GM23248 (cell line): ENCODE results near the gene TRIM73. TPM values are rescaled to one million over a fixed set of nuclear protein-coding genes. Genes with fewer than 3 reads are reported as not detected.
A peak's percentile ranks its signal among the peaks of the same experiment; 100 is the strongest.
"Not testable (repeated sequence)": the region's sequence is repeated elsewhere in the genome, so short reads cannot be mapped to it uniquely, and the experiment has no call there.

Source experiments
- DNase-seq: peaks from one replicate; pipeline ENCODE4 v3.0.0-alpha.2; 2015
- H2AFZ ChIP-seq: fragments of 200-600 bp; sonication (generic); 2 replicates; pipeline ENCODE4 v1.6.1; 2016; ENCODE audit warnings: antibody characterized with exemption
- H3F3A ChIP-seq: fragments of 200-600 bp; sonication (generic); 2 replicates; pipeline ENCODE4 v1.6.1; 2016; ENCODE audit warnings: mild to moderate bottlenecking, antibody characterized with exemption, mixed run types; ENCODE audit not compliant: insufficient read depth
- H3K27ac ChIP-seq: fragments of 200-600 bp; sonication (generic); 2 replicates; pipeline ENCODE4 v1.5.1; 2016; ENCODE audit warnings: mild to moderate bottlenecking
- H3K27me3 ChIP-seq: fragments of 200-600 bp; sonication (generic); replicated peaks from 2 replicates; pipeline ENCODE4 v1.6.1; 2016; ENCODE audit warnings: mild to moderate bottlenecking; ENCODE audit not compliant: insufficient read depth
- H3K36me3 ChIP-seq: fragments of 200-600 bp; sonication (generic); 2 replicates; pipeline ENCODE4 v1.6.1; 2016; ENCODE audit warnings: low read depth, mild to moderate bottlenecking
- H3K4me1 ChIP-seq: fragments of 200-600 bp; sonication (generic); 2 replicates; pipeline ENCODE4 v1.6.1; 2016; ENCODE audit warnings: mild to moderate bottlenecking; ENCODE audit not compliant: insufficient read depth
- H3K4me2 ChIP-seq: fragments of 200-600 bp; sonication (generic); one replicate; pipeline ENCODE4 v1.6.1; 2016; ENCODE audit warnings: mild to moderate bottlenecking; ENCODE audit not compliant: unreplicated experiment
- H3K4me3 ChIP-seq: fragments of 200-600 bp; sonication (generic); 2 replicates; pipeline ENCODE4 v1.5.1; 2016; ENCODE audit warnings: mild to moderate bottlenecking
- H3K79me2 ChIP-seq: fragments of 200-600 bp; sonication (generic); 2 replicates; pipeline ENCODE4 v1.6.1; 2016; ENCODE audit warnings: mild to moderate bottlenecking; ENCODE audit not compliant: insufficient read depth
- H3K9ac ChIP-seq: fragments of 200-600 bp; sonication (generic); 2 replicates; pipeline ENCODE4 v1.6.1; 2016; ENCODE audit warnings: mild to moderate bottlenecking
- H3K9me2 ChIP-seq: fragments of 200-600 bp; sonication (generic); 2 replicates; pipeline ENCODE4 v1.6.1; 2016; ENCODE audit warnings: mixed run types, mild to moderate bottlenecking, moderate library complexity; ENCODE audit not compliant: insufficient read depth
- H3K9me3 ChIP-seq: fragments of 200-600 bp; sonication (generic); one replicate; pipeline ENCODE4 v1.6.1; 2017; ENCODE audit warnings: low read depth
- H4K20me1 ChIP-seq: fragments of 200-600 bp; sonication (generic); 2 replicates; pipeline ENCODE4 v1.6.0; 2016; ENCODE audit not compliant: insufficient read depth
- WGBS, 2 experiments: methylation state at CpG; one replicate each; pipeline ENCODE4 v1.1.6; 2015 to 2017; ENCODE audit warnings: low lambda C conversion rate in 2 of 2, low coverage in 1 of 2; ENCODE audit errors: missing lambda C conversion rate in 2 of 2; 5-methylcytosine and 5-hydroxymethylcytosine counted together
- in situ Hi-C: fragments of 300-500 bp; cut with MboI; formaldehyde crosslinking; loops from 2 replicates; pipeline ENCODE4 v1.15.0; 2020
- polyA plus RNA-seq: library from polyadenylated mRNA; unstranded; fragments of >200 nt; fragmentation: Nextera tagmentation; extraction: Ambion mirVana; gene quantifications from 2 replicates; pipeline ENCODE4 v1.2.1, GENCODE V29; 2016
- total RNA-seq: library from RNA; depleted of rRNA; stranded (reverse); fragments of >200 nt; shearing (Covaris generic); gene quantifications from 2 replicates; pipeline ENCODE4 v1.2.3, GENCODE V29; 2014

The TRIM73 gene
- total and polyA plus RNA-seq, 2 experiments from 2014 or later: 0.22 to 0.61 TPM

DNA sequence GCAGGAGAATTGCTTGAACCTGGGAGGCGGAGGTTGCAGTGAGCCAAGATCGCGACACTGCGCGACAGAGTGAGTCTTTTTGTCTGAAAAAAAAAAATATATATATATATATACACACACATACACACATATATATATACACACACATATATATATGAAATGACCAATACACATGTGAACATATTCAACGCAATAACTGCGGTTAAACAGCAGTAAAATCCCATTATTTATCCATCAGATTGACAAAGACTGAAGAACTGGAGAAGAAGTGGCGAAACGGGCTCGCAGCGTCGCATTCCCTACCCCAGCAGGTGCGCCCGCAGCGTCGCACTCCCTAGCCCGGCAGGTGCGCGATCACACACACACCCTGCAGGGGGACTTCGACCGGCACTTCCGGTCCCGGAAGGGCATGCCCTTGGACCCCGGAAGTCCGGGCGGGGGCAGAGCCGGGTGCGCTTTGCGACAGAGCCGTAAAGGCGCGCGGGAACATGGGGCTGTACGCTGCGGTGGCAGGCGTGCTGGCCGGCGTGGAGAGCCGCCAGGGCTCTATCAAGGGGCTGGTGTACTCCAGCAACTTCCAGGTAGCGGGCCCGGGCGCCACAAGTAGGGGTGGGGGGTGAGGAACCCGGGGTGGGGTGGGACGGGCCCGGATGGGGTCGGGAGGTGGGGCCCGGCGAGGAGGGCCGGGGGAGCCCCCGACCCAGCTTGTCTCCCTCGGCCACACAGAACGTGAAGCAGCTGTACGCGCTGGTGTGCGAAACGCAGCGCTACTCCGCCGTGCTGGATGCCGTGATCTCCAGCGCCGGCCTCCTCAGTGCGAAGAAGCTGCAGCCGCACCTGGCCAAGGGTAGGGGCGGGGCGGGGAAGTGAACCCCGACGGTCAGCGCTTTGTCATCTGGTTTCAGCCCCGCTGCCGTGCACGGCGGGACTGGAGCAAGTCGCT, 14.7 kb downstream of the TRIM73 start:
- in situ Hi-C loops, H3K27me3 ChIP-seq, H3K4me2 ChIP-seq, H3K4me3 ChIP-seq, DNase-seq, H3K79me2 ChIP-seq, H3K36me3 ChIP-seq, H3K9ac ChIP-seq, H2AFZ ChIP-seq, H3K9me2 ChIP-seq, H3K27ac ChIP-seq, H3K9me3 ChIP-seq, H3K4me1 ChIP-seq, H3F3A ChIP-seq, H4K20me1 ChIP-seq: not testable (repeated sequence)
- WGBS, 2 experiments: 0 to 19% methylated on average over 3 to 14 of the region's 74 CpGs

DNA sequence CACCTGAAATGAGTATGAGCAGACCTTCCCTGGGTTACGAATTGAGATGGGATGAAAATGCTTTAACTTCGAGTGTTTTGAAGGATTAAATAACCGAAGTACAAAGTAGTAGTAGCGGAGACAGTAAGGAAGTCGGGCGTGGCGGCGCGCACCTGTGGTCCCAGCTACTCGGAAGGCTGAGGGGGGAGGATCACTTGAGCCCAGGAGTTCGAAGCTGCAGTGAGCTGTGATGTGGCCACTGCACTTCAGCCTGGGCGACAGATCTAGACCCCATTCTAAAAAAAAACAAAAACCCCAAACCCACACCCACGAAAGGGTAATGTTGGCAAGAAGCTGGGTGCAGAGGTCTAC, 15.4 kb downstream of the TRIM73 start:
- H3K4me3 ChIP-seq, H3K27ac ChIP-seq, H3K79me2 ChIP-seq, DNase-seq, H2AFZ ChIP-seq, H3K9me3 ChIP-seq, H3K27me3 ChIP-seq, H3K4me1 ChIP-seq, H3K9me2 ChIP-seq, H3F3A ChIP-seq, H3K36me3 ChIP-seq, in situ Hi-C loops, H3K4me2 ChIP-seq, H3K9ac ChIP-seq, H4K20me1 ChIP-seq: not testable (repeated sequence)
- WGBS, 2 experiments: no CpG with 5 or more reads among the region's 13 CpGs

DNA sequence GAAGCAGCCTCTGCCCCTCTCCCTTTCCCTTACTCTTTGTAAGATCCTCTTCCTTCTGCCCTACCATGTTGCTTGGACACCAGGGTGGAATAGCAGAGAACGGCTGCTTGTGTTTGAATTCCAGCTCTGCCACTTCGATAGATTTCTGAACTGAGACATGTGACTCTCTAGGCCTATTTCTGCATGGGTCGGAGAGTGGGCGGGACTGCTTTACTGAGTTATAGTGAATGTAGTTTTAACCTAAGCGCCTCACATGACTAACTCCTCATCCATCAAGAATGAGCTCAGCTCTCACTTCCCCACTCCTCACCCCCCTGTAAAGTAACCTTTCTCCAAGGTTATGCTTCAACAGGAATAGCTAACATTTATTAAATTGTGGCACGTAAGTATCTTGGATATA, 18.8 kb downstream of the TRIM73 start:
- H3K79me2 ChIP-seq, H3K27ac ChIP-seq, H4K20me1 ChIP-seq, DNase-seq, in situ Hi-C loops, H3K27me3 ChIP-seq, H3F3A ChIP-seq, H3K9ac ChIP-seq, H3K36me3 ChIP-seq, H3K9me2 ChIP-seq, H3K9me3 ChIP-seq, H3K4me3 ChIP-seq, H3K4me2 ChIP-seq, H2AFZ ChIP-seq, H3K4me1 ChIP-seq: not testable (repeated sequence)
- 63 to 73% methylated on average over 4 to 5 of the region's 6 CpGs for WGBS, 2 experiments

DNA sequence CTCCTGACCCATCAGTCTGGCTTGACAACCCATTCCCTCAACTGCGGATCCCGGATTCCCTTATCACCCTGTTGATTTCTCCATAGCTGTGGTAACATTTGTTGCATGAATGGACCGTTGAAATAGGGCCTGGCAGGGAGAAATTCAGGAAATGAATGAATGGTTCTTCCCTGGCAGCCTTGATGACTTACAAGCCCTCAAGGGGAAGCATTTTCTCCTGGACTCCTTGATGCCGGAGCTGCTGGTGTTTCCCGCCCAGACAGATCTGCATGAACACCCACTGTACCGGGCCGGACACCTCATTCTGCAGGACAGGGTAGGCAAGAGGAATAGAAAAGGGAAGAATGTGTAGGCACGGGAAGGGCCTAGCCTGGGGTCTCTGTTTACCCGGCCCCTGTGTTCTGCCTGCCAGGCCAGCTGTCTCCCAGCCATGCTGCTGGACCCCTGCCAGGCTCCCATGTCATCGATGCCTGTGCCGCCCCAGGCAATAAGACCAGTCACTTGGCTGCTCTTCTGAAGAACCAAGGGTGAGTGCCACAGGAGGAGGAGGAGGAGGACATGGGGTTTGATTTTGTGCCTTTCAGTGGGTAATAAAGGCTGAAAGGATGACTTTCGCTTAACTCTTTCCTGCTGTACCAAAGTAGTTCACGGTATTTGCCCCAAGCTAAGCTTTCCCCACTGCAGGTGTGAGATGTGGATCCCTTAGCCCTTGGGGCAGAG, 19.4 kb downstream of the TRIM73 start:
- peak overlapping the region; percentile 51 for H3K27ac ChIP-seq
- in situ Hi-C loops, H3K4me3 ChIP-seq, H3K4me1 ChIP-seq, H3F3A ChIP-seq, H3K9me3 ChIP-seq, H3K27me3 ChIP-seq, H3K36me3 ChIP-seq, H3K79me2 ChIP-seq, H3K9me2 ChIP-seq, H3K9ac ChIP-seq, H4K20me1 ChIP-seq, H3K4me2 ChIP-seq, H2AFZ ChIP-seq: not testable (repeated sequence)
- 44 to 52% methylated on average over 12 to 13 of the region's 13 CpGs for WGBS, 2 experiments
- peak; percentile 53 for DNase-seq

DNA sequence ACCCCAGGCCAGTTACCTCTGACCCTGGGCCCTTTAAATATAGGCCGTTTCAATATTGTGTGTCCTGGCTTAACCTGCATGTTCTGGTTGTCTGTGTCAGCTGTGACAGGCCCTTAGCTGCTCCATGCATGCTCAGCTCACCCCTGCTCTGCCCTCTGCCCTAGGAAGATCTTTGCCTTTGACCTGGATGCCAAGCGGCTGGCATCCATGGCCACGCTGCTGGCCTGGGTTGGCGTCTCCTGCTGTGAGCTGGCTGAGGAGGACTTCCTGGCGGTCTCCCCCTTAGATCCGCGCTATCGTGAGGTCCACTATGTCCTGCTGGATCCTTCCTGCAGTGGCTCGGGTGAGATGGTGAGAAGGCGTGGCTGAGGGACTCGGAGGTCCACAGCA, 20.0 kb downstream of the TRIM73 start:
- not testable (repeated sequence) for H3K4me2 ChIP-seq, H3K9ac ChIP-seq, H3K9me3 ChIP-seq

DNA sequence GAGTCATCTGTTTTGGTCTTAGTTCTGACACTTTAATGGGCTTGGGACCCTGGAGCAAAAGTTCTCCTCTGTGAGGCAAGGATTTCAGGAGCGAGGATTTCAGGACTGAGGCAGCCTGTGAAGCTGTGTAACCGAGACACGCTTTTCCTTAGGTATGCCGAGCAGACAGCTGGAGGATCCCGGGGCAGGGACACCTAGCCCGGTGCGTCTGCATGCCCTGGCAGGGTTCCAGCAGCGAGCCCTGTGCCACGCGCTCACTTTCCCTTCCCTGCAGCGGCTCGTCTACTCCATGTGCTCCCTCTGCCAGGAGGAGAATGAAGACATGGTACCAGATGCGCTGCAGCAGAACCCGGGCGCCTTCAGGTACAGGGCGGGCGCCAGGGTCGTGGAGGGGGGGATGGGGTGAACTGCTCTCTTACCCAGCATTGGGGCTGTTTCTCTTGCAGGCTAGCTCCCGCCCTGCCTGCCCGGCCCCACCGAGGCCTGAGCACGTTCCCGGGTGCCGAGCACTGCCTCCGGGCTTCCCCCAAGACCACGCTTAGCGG, 20.5 kb downstream of the TRIM73 start:
- H2AFZ ChIP-seq, H3K36me3 ChIP-seq, H3K9me3 ChIP-seq, in situ Hi-C loops, H4K20me1 ChIP-seq, H3K79me2 ChIP-seq, DNase-seq, H3K4me2 ChIP-seq, H3K27me3 ChIP-seq, H3F3A ChIP-seq, H3K4me3 ChIP-seq, H3K9ac ChIP-seq, H3K4me1 ChIP-seq, H3K9me2 ChIP-seq: not testable (repeated sequence)
- H3K27ac ChIP-seq: peak overlapping the region; percentile 51; the same call in 1 of the 2 replicates
- WGBS, 2 experiments: 87% methylated on average over 18 to 20 of the region's 27 CpGs

More for the DNA sequence above, 20.0 kb downstream of the TRIM73 start:
- in situ Hi-C loops, H3K79me2 ChIP-seq, H3K27me3 ChIP-seq, H3K36me3 ChIP-seq, H2AFZ ChIP-seq, H4K20me1 ChIP-seq, H3F3A ChIP-seq, H3K9me2 ChIP-seq, DNase-seq, H3K4me1 ChIP-seq, H3K4me3 ChIP-seq: not testable (repeated sequence)
- WGBS, 2 experiments: 79 to 82% methylated on average over 11 of the region's 11 CpGs
- H3K27ac ChIP-seq: peak overlapping the region; percentile 51

DNA sequence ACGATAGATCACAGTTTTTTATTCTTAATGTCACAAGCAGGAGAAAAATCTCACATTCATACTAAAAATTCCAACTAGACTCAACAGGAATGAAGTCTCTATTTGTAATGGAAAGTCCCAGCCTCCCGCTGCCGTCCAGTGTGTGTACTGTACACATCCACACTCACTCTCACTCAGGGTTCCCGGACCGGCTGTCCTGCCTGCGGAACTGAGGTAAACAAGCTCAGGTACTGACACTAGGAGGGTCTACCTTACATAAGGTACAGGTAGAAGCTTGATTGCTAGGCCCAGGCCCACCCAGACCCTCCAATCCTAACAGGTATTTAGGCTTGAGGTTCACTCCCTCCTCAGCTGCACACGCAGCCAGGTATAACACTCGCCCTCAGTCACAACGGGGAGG, 21.4 kb downstream of the TRIM73 start:
- H2AFZ ChIP-seq, H3K36me3 ChIP-seq, H4K20me1 ChIP-seq, H3K4me2 ChIP-seq, H3K9ac ChIP-seq, H3K9me2 ChIP-seq, H3K4me1 ChIP-seq, H3K9me3 ChIP-seq, H3K4me3 ChIP-seq, H3K27ac ChIP-seq, DNase-seq, in situ Hi-C loops, H3K79me2 ChIP-seq, H3F3A ChIP-seq, H3K27me3 ChIP-seq: not testable (repeated sequence)
- 86 to 90% methylated on average over 8 to 9 of the region's 9 CpGs for WGBS, 2 experiments
